ENCODE data around the gene PPRC1. TPM values are rescaled to one million over a fixed set of nuclear protein-coding genes. Genes with fewer than 3 reads are reported as not detected.

PPRC1 gene
- total RNA-seq, 1 donor from 2014 or later = 12.1 TPM

- no peaks in the 10 kb centered on the region for H3K4me1 ChIP-seq
- intact Hi-C loops (cut with micrococcal nuclease) = no loop called here
- H3K36me3 ChIP-seq = no peaks in the 10 kb centered on the region
- no peaks in the 10 kb centered on the region for H3K27me3 ChIP-seq (ENCODE audit: low read depth)
- DNase-seq = no peak
- H3K4me3 ChIP-seq = no peak overlapping the region
- H3K27ac ChIP-seq (replicated peaks) = no peak overlapping the region
- no peak for TF ChIP-seq CTCF (IDR thresholded peaks at IDR 0.05; ENCODE audit: borderline replicate concordance)
- H3K9me3 ChIP-seq (replicated peaks) = no peaks in the 10 kb centered on the region
These were observed 59.1 kb downstream of the PPRC1 start for GRCh38 chr10:102191956-102192355.

- Histone ChIP-seq H3K27me3 (ENCODE audit: low read depth) (no peaks in the 10 kb centered on the region), H3K4me3 (no peak overlapping the region), H3K36me3 (no peaks in the 10 kb centered on the region), H3K4me1 (no peaks in the 10 kb centered on the region), H3K9me3 (replicated peaks) (no peaks in the 10 kb centered on the region), H3K27ac (replicated peaks) (no peak overlapping the region)
- TF ChIP-seq CTCF (IDR thresholded peaks at IDR 0.05; ENCODE audit: borderline replicate concordance) = no peak
- intact Hi-C loops (cut with micrococcal nuclease) = no loop called here
- no peak for DNase-seq
These were observed 62.5 kb downstream of the PPRC1 start for GRCh38 chr10:102195296-102195870.

GRCh38 chr10:102196893-102197292 is 64.1 kb downstream of the PPRC1 start:
- no peak for TF ChIP-seq CTCF (IDR thresholded peaks at IDR 0.05; ENCODE audit: borderline replicate concordance)
- no peak for DNase-seq
- Histone ChIP-seq H3K4me3 (no peak overlapping the region), H3K4me1 (no peaks in the 10 kb centered on the region), H3K27ac (replicated peaks) (no peak overlapping the region), H3K9me3 (replicated peaks) (no peaks in the 10 kb centered on the region), H3K36me3 (no peaks in the 10 kb centered on the region), H3K27me3 (ENCODE audit: low read depth) (no peaks in the 10 kb centered on the region)
- intact Hi-C loops (cut with micrococcal nuclease) = no loop called here

- no peak for DNase-seq
- intact Hi-C loops (cut with micrococcal nuclease) = no loop called here
- H3K4me3 ChIP-seq = no peak overlapping the region
- H3K9me3 ChIP-seq (replicated peaks) = no peaks in the 10 kb centered on the region
- H3K4me1 ChIP-seq = no peaks in the 10 kb centered on the region
- no peaks in the 10 kb centered on the region for H3K27me3 ChIP-seq (ENCODE audit: low read depth)
- no peaks in the 10 kb centered on the region for H3K36me3 ChIP-seq
- no peak for TF ChIP-seq CTCF (IDR thresholded peaks at IDR 0.05; ENCODE audit: borderline replicate concordance)
- H3K27ac ChIP-seq (replicated peaks) = no peak overlapping the region
These were observed 65.2 kb downstream of the PPRC1 start for GRCh38 chr10:102198027-102198426.

Other genes starting within 250 kb of the PPRC1 start
- 58.9 TPM for gene ARMH3, start 76.9 kb upstream of the PPRC1 start, total RNA-seq
- 9.3 TPM for gene HPS6, start 67.7 kb upstream of the PPRC1 start, total RNA-seq
- gene LDB1, start 12.7 kb upstream of the PPRC1 start, total RNA-seq = 52.2 TPM
- gene NOLC1, start 19.3 kb downstream of the PPRC1 start, total RNA-seq = 28.3 TPM
- gene ELOVL3, start 93.3 kb downstream of the PPRC1 start, total RNA-seq = not detected
- gene PITX3, start 108.5 kb downstream of the PPRC1 start, total RNA-seq = 0.85 TPM
- gene GBF1, start 112.5 kb downstream of the PPRC1 start, total RNA-seq = 43.2 TPM

Data from left ventricle myocardium inferior (tissue), 1 donor.